Endothelial cell of umbilical vein (primary cell): ENCODE measurements around the gene CIB2. TPM values are rescaled to one million over a fixed set of nuclear protein-coding genes. Genes with fewer than 3 reads are reported as not detected.

ENCODE experiments used
- BruUV-seq: library from RNA; stranded (reverse); fragments of 400-500 nt; replicated peaks from 2 replicates; lab custom pipeline; 2021; lab: Mats Ljungman, UMichigan
- CTCF ChIA-PET: fragments of 300-600, 350-600 bp; sonication (Branson Sonifier 250); formaldehyde crosslinking; loops from one replicate; lab custom pipeline; 2021; ENCODE audit warnings: antibody characterized with exemption, inconsistent platforms; lab: Charles Lee
- POLR2A ChIA-PET: fragments of 300-600, 350-600 bp; sonication (Branson Sonifier 250); formaldehyde crosslinking; loops from one replicate; lab custom pipeline; 2021; ENCODE audit warnings: antibody characterized with exemption, inconsistent platforms; lab: Charles Lee
- DNase-seq: peaks from one replicate; pipeline ENCODE4 v3.0.0-alpha.2; 2011; ENCODE audit warnings: low read depth, low spot score
- FAIRE-seq: peaks from 2 replicates; lab custom pipeline; 2011; peaks lifted over from hg19 to GRCh38; lab: Jason Lieb, UNC
- H2AFZ ChIP-seq: 2 replicates; pipeline ENCODE4 v1.6.0; 2012; ENCODE audit warnings: low read depth, low read length, control low read depth, inconsistent platforms
- H3K27ac ChIP-seq: 2 replicates; pipeline ENCODE4 v1.5.1; 2011; ENCODE audit warnings: low read depth, mild to moderate bottlenecking, control low read depth, low read length, moderate library complexity; ENCODE audit not compliant: insufficient read depth
- H3K27me3 ChIP-seq, 2 experiments: 2 replicates each; pipeline versions ENCODE4 v1.6.0 to v1.6.1; 2011; ENCODE audit warnings: low read length in 2 of 2, mixed read lengths in 1 of 2; ENCODE audit not compliant: control insufficient read depth in 2 of 2, insufficient read depth in 2 of 2
- H3K36me3 ChIP-seq, 2 experiments: 2 replicates in 1 of 2; 3 replicates in 1 of 2; pipeline ENCODE4 v1.5.1; 2011; ENCODE audit warnings: low read length in 2 of 2, mild to moderate bottlenecking in 1 of 2, moderate library complexity in 1 of 2; ENCODE audit not compliant: control insufficient read depth in 2 of 2, insufficient read depth in 2 of 2; ENCODE audit errors: extremely low read depth in 1 of 2
- H3K4me1 ChIP-seq: 3 replicates; pipeline ENCODE4 v1.5.1; 2011; ENCODE audit warnings: mild to moderate bottlenecking, low read length; ENCODE audit not compliant: control insufficient read depth, insufficient read depth; ENCODE audit errors: extremely low read depth
- H3K4me2 ChIP-seq: 2 replicates; pipeline ENCODE4 v1.6.1; 2011; ENCODE audit warnings: low read length, control low read depth, mixed read lengths; ENCODE audit not compliant: insufficient read depth
- H3K4me3 ChIP-seq, 3 experiments: fragments of 200-600 bp in 1 of 3; sonication (generic), shearing (Covaris generic) in 1 of 3; replicated peaks in 1 of 3; 2 replicates each; pipeline ENCODE4 v1.5.1; 2011 to 2016; ENCODE audit warnings: control low read depth in 3 of 3, low read length in 3 of 3, mild to moderate bottlenecking in 2 of 3, inconsistent platforms in 1 of 3, low read depth in 1 of 3, moderate library complexity in 1 of 3; ENCODE audit not compliant: insufficient read depth in 1 of 3
- H3K79me2 ChIP-seq: 2 replicates; pipeline ENCODE4 v1.6.0; 2012; ENCODE audit warnings: low read length, inconsistent platforms; ENCODE audit not compliant: control insufficient read depth, insufficient read depth
- H3K9ac ChIP-seq: replicated peaks from 2 replicates; pipeline ENCODE3; 2011; ENCODE audit warnings: low read length, control low read depth; ENCODE audit not compliant: insufficient read depth; ENCODE audit errors: extremely low read depth
- H3K9me1 ChIP-seq: replicated peaks from 3 replicates; pipeline ENCODE4 v1.6.0; 2011; ENCODE audit warnings: mild to moderate bottlenecking, low read length; ENCODE audit not compliant: control insufficient read depth, insufficient read depth; ENCODE audit errors: extremely low read depth
- H3K9me3 ChIP-seq: replicated peaks from 2 replicates; pipeline ENCODE4 v1.5.1; 2012; ENCODE audit warnings: low read length, inconsistent platforms; ENCODE audit not compliant: control insufficient read depth, insufficient read depth
- H4K20me1 ChIP-seq: replicated peaks from 2 replicates; pipeline ENCODE3; 2011; ENCODE audit warnings: mild to moderate bottlenecking, low read length; ENCODE audit not compliant: control insufficient read depth, insufficient read depth; ENCODE audit errors: extremely low read depth
- EZH2 ChIP-seq: IDR thresholded peaks from 2 replicates; pipeline ENCODE4 v1.6.1; 2012; ENCODE audit warnings: borderline replicate concordance, low read depth, mild to moderate bottlenecking, moderate library complexity, low read length, inconsistent platforms; ENCODE audit not compliant: severe bottlenecking
- FOS ChIP-seq: IDR thresholded peaks from 2 replicates; pipeline ENCODE4 v1.6.1; 2011; ENCODE audit warnings: mild to moderate bottlenecking, low read length, moderate library complexity, borderline replicate concordance; ENCODE audit not compliant: insufficient read depth
- GATA2 ChIP-seq: IDR thresholded peaks from 2 replicates; pipeline ENCODE4 v1.7.0; 2011; ENCODE audit warnings: low read depth, mild to moderate bottlenecking, moderate library complexity, mixed read lengths, low read length; ENCODE audit not compliant: insufficient read length, insufficient read depth
- JUN ChIP-seq: IDR thresholded peaks from 2 replicates; pipeline ENCODE4 v1.6.1; 2011; ENCODE audit warnings: borderline replicate concordance, low read depth; ENCODE audit not compliant: insufficient read length, insufficient read depth
- MAX ChIP-seq: IDR thresholded peaks from 2 replicates; pipeline ENCODE4 v1.6.1; 2011; ENCODE audit not compliant: insufficient read depth, insufficient read length
- MYC ChIP-seq: IDR thresholded peaks from one replicate; pipeline ENCODE4 v1.6.1; 2011; ENCODE audit warnings: mild to moderate bottlenecking, low read depth, low read length
- POLR2A ChIP-seq: IDR thresholded peaks from 2 replicates; pipeline ENCODE4 v1.6.1; 2012; ENCODE audit warnings: low read depth, mild to moderate bottlenecking, control low read depth, low read length
- POLR2AphosphoS5 ChIP-seq: IDR thresholded peaks from 2 replicates; pipeline ENCODE4 v1.6.1; 2012; ENCODE audit warnings: low read depth, mild to moderate bottlenecking, control low read depth, low read length, moderate library complexity; ENCODE audit not compliant: insufficient read depth
- dilution Hi-C: fragments of 300-500 bp; cut with MboI; formaldehyde crosslinking; loops from one replicate; pipeline ENCODE4 v1.15.0; 2019; ENCODE audit warnings: low sequenced_read_pairs; ENCODE audit not compliant: extremely low pct_ligation_motif_present
- intact Hi-C: fragments of 100-400 bp; cut with micrococcal nuclease; formaldehyde crosslinking; loops from one replicate; pipeline ENCODE4 v1.10.0; 2022
- polyA plus RNA-seq, 4 experiments: library from polyadenylated mRNA; depleted of rRNA in 3 of 4; stranded (reverse) in 3 of 4; unstranded in 1 of 4; fragments of >200 nt; gene quantifications; 2 replicates each; pipeline versions ENCODE4 v1.2.1 to v1.2.3, GENCODE V29; 2011 to 2012; ENCODE audit warnings: missing spikeins in 1 of 4
- total RNA-seq: library from RNA; stranded (reverse); gene quantifications from 2 replicates; pipeline ENCODE4 v1.2.3, GENCODE V29; 2021
- TF ChIP-seq, protein P1 (sequence below), 2 donors: IDR thresholded peaks; 1 replicate in 1 of 2; 2 replicates in 1 of 2; pipeline ENCODE4 v1.5.1; 2011; ENCODE audit warnings: low read length in 2 of 2, mild to moderate bottlenecking in 2 of 2, moderate library complexity in 2 of 2, control low read depth in 1 of 2, inconsistent platforms in 1 of 2, low read depth in 1 of 2; ENCODE audit not compliant: insufficient read depth in 1 of 2; ENCODE audit errors: extremely low read depth in 1 of 2

CIB2 gene
- total and polyA plus RNA-seq, 2 donors (not counting 3 experiments of a cell fraction or from before 2014, with no cell fraction given): 4.0 to 7.7 TPM

- CTCF ChIA-PET: no interaction called here
- no peaks in the 10 kb centered on the region for H4K20me1 ChIP-seq
- H2AFZ ChIP-seq: no peak overlapping the region
- no peaks in the 10 kb centered on the region for H3K4me1 ChIP-seq
- H3K79me2 ChIP-seq: no peaks in the 10 kb centered on the region
- intact Hi-C loops: no loop called here
- H3K9me1 ChIP-seq: no peaks in the 10 kb centered on the region
- no peak overlapping the region for H3K4me3 ChIP-seq
- POLR2A ChIA-PET: no interaction called here
- DNase-seq (no peak), FAIRE-seq (no peak)
- no peak overlapping the region for H3K27ac ChIP-seq
- no peaks in the 10 kb centered on the region for H3K27me3 ChIP-seq
- no peaks in the 10 kb centered on the region for H3K9me3 ChIP-seq
- H3K36me3 ChIP-seq: peaks cover 8% of the 10 kb centered on the region in 2 experiments
- TF ChIP-seq GATA2 (no peak), POLR2A (no peak), FOS (no peak), EZH2 (no peak), JUN (no peak), MYC (no peak), POLR2AphosphoS5 (no peak), MAX (no peak)
- TF ChIP-seq, protein P1, sequence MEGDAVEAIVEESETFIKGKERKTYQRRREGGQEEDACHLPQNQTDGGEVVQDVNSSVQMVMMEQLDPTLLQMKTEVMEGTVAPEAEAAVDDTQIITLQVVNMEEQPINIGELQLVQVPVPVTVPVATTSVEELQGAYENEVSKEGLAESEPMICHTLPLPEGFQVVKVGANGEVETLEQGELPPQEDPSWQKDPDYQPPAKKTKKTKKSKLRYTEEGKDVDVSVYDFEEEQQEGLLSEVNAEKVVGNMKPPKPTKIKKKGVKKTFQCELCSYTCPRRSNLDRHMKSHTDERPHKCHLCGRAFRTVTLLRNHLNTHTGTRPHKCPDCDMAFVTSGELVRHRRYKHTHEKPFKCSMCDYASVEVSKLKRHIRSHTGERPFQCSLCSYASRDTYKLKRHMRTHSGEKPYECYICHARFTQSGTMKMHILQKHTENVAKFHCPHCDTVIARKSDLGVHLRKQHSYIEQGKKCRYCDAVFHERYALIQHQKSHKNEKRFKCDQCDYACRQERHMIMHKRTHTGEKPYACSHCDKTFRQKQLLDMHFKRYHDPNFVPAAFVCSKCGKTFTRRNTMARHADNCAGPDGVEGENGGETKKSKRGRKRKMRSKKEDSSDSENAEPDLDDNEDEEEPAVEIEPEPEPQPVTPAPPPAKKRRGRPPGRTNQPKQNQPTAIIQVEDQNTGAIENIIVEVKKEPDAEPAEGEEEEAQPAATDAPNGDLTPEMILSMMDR (IDR thresholded peaks at IDR 0.05; ENCODE audit: extremely low read depth in 1 of 2, insufficient read depth in 1 of 2, low read depth in 1 of 2, low read length in 2 of 2): no peak
- dilution Hi-C loops: no loop called here
- H3K4me2 ChIP-seq: no peak overlapping the region
- BruUV-seq: no TSS peak
- H3K9ac ChIP-seq: no peak overlapping the region
Observed at GRCh38 chr15:78167227-78167888, 36.1 kb upstream of the CIB2 start.
